DMS53 treated with DMSO at 0.1 percent for 48 hours (cell line): Measurements from ENCODE around the gene C2CD4D.

Experiments
- DNase-seq: peaks from one replicate; lab custom pipeline; 2025; ENCODE audit not compliant: unreplicated experiment; lab: John Stamatoyannopoulos, UW

Gene C2CD4D

GRCh38 chr1:151834239-151834638 lies 5.4 kb downstream of the C2CD4D start:
- no peak for DNase-seq

DNA sequence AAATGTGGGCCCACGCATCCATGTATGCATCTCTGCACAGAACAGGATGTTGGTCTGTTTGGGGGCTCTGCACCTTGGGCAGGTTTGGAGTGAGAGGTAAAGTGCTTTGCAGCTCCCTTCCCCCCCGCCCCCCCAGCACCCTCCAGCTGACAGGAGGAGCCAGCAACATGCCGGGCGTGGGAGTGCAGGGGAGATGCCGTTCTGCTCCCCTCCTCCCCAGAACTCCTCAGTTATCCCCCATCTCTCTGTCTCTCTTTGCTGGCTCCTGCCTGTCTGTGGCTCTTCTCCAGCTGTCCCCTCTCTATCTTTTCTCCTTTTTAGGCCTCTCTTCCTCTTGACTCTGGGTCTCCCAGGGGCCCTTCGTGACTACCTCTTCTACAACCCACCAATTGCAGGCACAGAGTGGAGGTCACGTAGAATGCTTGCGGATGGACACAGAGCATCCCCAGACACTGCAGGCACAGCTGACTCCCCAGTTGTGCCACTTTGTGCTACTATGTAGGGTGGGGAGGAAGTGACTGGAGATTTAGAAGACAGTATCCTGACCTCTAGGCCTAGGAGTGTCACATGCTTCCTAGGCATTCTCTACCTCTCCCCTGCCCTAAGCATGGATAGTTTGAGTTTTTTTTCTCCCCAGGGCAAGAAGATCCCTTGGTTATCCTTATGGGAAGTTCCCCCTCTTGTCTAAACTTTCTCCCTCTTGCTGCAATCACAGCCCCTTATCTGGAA lies 6.3 kb downstream of the C2CD4D start:
- no peak for DNase-seq

GRCh38 chr1:151832318-151832980 lies 7.2 kb downstream of the C2CD4D start:
- peak; percentile 73 for DNase-seq

- no peak for DNase-seq
Measured at GRCh38 chr1:151831605-151832004, 8.0 kb downstream of the C2CD4D start, which contains the start of gene RORC. Gene RORC (minus strand): TSS chr1:151831802. CDS start chr1:151831764, 38 bp downstream.

- no peak for DNase-seq
Measured at GRCh38 chr1:151831256-151831591, 8.4 kb downstream of the C2CD4D start.

DNA sequence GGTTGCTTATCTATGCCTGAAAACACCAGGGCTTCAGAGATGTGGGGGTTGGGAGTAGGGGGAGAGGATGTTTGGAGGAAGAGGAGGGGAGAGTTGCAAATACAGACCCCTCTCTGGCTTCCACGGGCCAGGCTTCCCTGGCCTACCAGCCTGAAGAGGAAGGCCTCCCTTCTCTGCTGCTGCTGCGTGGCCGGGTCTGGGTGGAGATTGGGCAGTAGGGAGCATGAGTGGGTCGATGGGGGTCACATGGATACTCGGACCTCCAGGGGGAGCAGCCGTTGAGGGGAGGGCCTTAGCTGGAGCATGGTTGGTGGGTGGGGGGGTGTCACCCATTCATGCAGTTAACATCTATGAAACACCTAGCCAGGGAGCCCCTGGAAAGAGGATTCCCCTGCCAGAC lies 9.6 kb downstream of the C2CD4D start:
- DNase-seq, result no peak

- DNase-seq, result no peak
Measured at GRCh38 chr1:151829352-151830046, 10.1 kb downstream of the C2CD4D start.

DNA sequence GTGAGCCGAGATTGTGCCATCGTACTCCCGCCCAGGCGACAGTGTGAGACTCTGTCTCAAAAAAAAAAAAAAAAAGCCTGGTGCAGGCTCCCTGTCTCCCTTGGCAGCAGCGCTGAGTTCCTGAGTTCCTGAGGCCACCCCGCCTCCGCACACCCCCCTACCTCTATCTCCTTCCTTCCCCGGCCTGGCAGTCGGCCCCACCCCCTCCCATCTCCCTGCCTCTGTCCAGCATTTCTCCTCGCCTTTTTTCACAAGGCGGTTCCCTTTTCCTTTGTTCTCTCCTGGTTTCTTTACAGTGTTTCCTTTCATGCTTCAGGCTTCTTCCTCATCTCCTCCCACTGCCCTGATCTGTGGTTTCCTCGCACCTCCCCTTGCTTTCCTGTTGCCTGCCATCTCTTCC lies 10.7 kb downstream of the C2CD4D start:
- no peak for DNase-seq

DNA sequence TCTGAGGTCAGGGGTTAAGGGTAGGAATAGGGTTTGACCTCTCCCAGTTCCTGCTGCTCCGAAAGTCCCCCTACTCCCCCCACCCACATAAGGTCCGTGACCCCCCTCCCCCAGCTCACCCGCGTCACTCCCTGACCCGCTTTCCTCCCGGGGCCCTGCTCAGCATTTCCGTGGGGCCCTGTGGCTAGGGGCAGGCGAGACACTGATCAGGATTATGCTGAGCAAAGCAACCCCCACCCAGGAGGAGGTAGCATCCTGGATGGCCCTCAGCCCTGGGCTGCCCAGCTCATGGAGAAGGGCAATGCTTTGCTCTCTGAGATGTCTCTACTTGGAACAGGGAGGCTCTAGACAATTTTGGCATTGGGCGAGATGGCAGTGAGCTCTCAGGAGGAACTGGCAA lies 11.8 kb downstream of the C2CD4D start:
- no peak for DNase-seq

DNA sequence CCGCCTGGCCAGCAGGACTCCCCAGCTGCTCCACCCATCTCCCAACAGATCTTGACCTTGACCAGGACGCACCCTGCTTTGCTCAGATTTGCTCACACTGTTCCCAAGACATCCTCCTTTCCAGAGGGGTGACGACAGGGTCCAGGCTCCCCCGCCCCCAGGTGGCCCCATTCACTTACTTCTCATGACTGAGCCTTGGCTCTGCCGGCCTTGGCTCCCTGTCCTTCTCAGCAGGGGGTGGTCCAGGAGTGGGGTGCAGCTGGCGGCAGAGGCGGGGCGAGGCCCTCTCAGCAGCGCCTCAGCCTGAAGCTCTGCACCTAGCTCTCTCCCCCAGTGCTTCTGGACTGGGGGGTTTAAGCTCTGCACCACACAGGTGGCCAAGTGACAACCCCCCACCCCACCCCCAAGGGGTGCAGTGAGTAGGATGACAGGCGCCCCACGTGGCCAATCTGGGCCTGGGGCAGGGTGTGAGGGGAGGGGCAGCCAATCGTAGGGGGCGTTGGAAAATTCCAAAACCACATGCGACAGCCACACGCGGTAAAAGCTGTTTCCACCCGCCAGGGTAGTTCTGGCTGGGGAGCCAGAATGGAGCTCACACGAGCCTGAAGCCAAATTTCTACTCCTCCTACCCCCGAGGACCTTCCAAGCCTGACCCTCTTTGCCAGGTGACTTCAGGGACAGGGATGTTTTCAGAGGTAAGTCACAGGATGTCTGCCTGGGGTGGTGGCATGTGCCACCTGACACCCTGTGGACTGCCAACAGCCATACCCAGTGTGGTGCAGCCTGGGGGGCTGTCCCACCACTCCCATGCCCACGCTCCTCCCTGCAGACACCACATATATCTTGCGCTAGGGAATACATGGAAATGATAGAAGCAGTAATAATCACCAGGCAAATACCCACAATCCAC lies 13.6 kb downstream of the C2CD4D start:
- DNase-seq, result no peak

DNA sequence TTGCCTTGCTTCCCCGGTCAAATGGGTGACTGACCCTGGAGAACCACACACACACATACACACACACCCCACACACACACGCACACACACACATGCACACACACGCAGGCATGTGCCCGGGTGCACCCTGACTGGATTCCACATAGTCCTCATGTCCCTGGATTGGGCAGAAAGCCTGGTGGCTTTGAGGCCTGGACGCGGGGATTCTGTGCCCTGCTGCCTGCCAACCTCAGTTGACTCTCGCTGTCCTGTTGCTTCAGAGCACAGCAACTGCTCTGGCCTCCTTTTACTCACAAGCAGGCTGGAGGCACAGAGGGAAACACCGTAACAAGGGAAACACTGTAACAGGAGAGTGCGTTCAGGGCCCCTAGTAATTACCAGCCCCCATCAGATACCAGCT lies 14.4 kb downstream of the C2CD4D start:
- no peak for DNase-seq

- DNase-seq, result no peak
Measured at GRCh38 chr1:151823175-151823574, 16.4 kb downstream of the C2CD4D start.

DNA sequence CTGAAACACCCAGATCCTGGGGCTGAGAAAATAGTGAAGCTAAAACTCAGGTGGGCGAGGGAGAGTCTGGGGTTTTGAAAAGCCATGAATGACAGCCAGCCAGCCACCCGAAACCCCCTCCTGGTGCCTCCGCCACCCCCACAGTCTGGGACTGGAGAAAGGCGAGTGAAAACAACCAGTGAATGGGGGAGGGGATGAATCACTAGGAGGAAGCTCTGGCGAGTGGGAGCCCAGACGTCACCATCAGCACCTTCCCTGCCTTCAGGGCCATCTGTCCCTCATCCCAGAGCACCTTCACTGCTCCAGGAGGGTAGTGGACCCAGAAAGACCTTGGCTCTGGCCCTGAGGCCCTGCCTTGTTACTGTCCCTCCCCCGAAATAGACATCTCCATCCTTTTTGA lies 17.2 kb downstream of the C2CD4D start:
- no peak for DNase-seq

DNA sequence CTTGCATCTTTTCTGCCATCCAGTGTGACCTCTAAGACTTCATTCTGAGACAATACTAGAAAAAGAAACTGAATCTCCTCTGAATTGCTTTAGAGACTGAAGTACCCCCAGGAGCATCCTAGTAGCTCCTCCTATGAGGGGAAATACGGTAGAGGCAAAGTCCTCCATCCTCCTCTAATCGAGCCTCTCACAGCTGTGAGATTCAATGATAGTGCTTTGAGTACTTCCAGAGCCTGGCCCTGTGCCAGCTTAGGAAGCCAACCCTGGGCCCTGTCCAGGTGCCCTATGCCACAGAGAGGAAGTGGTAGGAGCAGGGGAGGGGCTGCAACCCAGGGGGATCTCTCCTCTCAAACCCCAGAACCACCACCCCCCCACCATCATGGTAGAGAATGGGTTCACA lies 18.7 kb downstream of the C2CD4D start:
- DNase-seq, result peak; percentile 8

DNA sequence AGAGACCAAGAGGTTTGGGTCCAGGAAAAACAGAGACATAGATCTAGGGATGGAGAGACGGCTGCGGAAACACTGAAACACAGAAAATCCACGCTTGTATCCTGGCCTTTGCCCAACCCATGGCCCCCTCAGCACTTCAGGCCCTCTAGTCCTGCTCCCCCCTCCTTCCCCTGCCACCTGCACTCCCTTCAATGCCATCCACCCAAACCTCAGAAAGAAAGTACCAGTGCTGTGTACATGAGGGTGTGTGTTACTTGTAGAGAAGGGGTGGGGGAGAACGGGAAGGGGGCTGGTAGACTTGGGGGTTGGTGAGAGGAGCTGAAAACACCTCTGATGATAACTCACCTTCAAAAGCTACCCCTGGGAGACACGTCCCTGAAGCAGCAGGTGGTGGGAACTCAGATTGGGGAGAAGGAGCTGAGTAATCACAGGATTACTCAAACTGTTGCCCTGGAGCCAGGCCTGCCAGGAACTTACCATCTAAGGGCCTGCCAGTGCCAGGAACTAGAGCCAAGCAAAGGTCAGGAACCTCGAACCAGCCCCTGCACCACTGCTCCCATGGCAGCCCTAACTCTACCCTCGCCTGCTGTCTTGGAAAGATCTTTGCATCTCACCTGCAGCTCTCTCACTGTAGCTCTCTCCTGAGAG lies 19.5 kb downstream of the C2CD4D start:
- DNase-seq, result no peak

- no peak for DNase-seq
Measured at GRCh38 chr1:151819227-151819835, 20.3 kb downstream of the C2CD4D start.

- DNase-seq, result no peak
Measured at GRCh38 chr1:151817353-151817730, 22.3 kb downstream of the C2CD4D start.

DNA sequence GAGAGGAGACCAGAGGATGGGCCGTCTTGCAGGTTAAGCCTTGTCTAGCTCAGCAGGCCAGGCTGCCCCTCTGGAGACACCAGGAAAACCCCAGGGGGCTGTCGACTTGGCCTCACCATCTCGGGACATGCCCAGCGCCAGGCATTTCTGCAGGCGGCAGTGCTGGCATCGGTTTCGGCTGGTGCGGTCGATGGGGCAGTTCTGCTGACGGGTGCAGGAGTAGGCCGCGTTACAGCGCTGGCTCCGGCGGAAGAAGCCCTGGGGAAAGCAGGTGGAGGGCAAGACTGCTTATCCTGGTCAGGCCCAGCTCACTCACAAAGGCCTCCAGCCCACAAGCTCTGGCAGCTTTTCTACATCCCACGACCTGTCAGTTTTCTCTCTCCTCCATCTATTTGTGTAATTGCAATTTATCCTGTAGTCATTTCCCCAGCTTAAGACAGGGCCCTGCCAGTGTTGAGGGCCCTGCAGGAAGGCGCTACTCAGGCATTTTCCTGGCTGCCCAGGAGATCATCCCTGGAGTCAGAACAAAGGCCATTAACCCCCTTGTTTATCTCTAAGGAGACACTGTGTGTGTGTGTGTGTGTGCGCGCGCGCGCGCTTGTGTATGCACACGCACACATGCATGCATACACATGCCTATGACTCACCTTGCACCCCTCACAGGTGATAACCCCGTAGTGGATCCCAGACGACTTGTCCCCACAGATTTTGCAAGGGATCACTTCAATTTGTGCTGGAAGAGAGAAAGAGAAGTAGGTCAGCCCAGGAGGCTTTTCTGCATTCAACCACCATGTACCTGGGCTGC lies 22.9 kb downstream of the C2CD4D start:
- no peak for DNase-seq

DNA sequence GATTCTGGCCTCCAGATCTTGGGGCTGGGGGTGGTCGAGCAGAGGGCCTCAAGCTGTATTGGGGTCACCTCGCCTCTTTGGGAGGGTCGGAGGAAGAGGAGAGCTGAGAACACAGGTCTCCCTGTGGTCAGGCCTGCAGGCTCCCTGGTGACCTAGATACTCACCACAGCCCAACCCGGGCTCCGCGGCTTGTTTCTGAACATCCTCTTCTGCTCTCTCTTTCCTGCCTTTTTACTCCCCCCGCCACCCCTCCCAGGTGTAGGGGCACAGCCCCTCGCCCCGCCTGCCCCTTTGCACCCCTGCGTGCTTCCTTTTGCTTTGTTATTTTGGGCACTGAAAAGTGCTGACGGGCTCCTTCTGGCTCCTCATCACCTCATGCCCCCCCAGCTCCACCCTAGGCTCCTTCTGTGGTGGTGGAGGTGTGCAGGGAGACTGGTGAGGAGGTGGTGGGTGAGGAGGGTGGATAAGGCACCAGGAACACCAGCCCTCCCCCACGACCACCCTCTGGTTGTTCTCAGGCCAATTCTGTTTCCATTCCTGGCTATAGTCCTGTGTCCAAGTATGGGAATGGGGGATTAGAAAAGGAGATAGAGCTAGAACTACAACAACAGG lies 23.8 kb downstream of the C2CD4D start:
- no peak for DNase-seq
